OCI-LY3 (cell line): ENCODE data around the gene FUBP1.
A peak's percentile ranks its signal among the peaks of the same experiment; 100 is the strongest.

Experiments
- H2AFZ ChIP-seq: fragments of 200-600, 300-600 bp; shearing (Covaris generic); 2 replicates; pipeline ENCODE4 v1.6.0; 2014; ENCODE audit warnings: antibody characterized with exemption, low read depth, low read length
- H3K27ac ChIP-seq: fragments of 200-600, 300-600 bp; sonication (generic); 2 replicates; pipeline ENCODE4 v1.5.1; 2014; ENCODE audit warnings: mild to moderate bottlenecking, low read length, moderate library complexity, mixed read lengths
- H3K27me3 ChIP-seq: fragments of 200-600, 300-600 bp; sonication (generic); 2 replicates; pipeline ENCODE4 v1.6.1; 2014; ENCODE audit warnings: low read depth, low read length, mixed read lengths
- H3K36me3 ChIP-seq: fragments of 200-600, 300-600 bp; sonication (generic); replicated peaks from 2 replicates; pipeline ENCODE3; 2014; ENCODE audit warnings: low read depth, low read length, mixed read lengths
- H3K4me1 ChIP-seq: fragments of 300-600, 200-600 bp; sonication (generic); 2 replicates; pipeline ENCODE4 v1.6.1; 2014; ENCODE audit warnings: low read length, mixed read lengths
- H3K4me2 ChIP-seq: fragments of 200-600, 300-600 bp; sonication (generic); 2 replicates; pipeline ENCODE4 v1.6.1; 2014; ENCODE audit warnings: low read length, mixed read lengths
- H3K4me3 ChIP-seq: fragments of 300-600, 200-600 bp; sonication (generic); 2 replicates; pipeline ENCODE4 v1.5.1; 2014; ENCODE audit warnings: antibody characterized with exemption, mild to moderate bottlenecking, low read length, moderate library complexity
- H3K79me2 ChIP-seq: fragments of 300-600, 200-600 bp; shearing (Covaris generic); 2 replicates; pipeline ENCODE4 v1.6.1; 2014; ENCODE audit warnings: mild to moderate bottlenecking, low read length, mixed read lengths
- H3K9ac ChIP-seq: fragments of 300-600, 200-600 bp; shearing (Covaris generic); 2 replicates; pipeline ENCODE4 v1.6.0; 2014; ENCODE audit warnings: mild to moderate bottlenecking, low read length, moderate library complexity
- H3K9me3 ChIP-seq: fragments of 200-600, 300-600 bp; shearing (Covaris generic); 2 replicates; pipeline ENCODE4 v1.6.1; 2014; ENCODE audit warnings: low read length, mixed read lengths; ENCODE audit not compliant: insufficient read depth
- H4K20me1 ChIP-seq: fragments of 200-600, 300-600 bp; sonication (generic); 2 replicates; pipeline ENCODE4 v1.6.1; 2016; ENCODE audit warnings: low read length, mixed read lengths; ENCODE audit not compliant: insufficient read depth
- EZH2phosphoT487 ChIP-seq: fragments of 200-600 bp; shearing (Covaris generic); IDR thresholded peaks from 2 replicates; pipeline ENCODE4 v1.6.1; 2018; ENCODE audit warnings: antibody characterized with exemption, mixed run types, low read depth
- TF ChIP-seq, protein P1 (sequence below): fragments of 200-600, 300-600 bp; sonication (generic); IDR thresholded peaks from 2 replicates; pipeline ENCODE4 v1.5.1; 2014; ENCODE audit warnings: antibody characterized with exemption, low read length, low read depth

The FUBP1 gene

DNA sequence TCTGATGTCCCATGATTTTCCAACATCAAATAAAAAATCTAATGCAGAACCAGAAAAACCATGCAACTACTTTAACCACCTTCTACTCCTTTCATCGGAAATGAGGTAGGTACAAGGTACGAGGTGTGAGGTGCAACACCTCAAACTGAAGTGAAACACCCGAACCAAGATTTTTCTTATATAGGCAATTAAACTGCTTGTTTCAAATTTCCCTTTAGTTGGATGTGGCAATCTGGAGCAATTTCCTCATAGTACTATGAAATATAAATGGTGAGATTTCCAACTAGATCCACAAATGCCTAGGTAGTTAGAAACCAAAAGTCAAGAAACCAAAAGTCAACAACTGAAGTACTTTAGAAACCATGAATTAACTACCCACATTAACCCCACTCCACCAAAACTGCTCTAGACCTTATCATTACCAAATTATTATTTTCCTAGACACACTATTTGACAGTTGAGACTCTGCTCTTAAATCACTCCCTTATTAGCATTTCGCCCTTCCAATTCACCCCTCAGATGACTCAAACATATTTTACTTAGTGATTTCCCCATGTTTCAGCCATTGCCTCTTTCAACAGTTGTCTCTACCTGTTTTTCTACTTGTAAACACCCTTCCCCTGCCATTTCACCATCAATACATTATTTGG, 37.8 kb downstream of the FUBP1 start:
- TF ChIP-seq, protein P1, sequence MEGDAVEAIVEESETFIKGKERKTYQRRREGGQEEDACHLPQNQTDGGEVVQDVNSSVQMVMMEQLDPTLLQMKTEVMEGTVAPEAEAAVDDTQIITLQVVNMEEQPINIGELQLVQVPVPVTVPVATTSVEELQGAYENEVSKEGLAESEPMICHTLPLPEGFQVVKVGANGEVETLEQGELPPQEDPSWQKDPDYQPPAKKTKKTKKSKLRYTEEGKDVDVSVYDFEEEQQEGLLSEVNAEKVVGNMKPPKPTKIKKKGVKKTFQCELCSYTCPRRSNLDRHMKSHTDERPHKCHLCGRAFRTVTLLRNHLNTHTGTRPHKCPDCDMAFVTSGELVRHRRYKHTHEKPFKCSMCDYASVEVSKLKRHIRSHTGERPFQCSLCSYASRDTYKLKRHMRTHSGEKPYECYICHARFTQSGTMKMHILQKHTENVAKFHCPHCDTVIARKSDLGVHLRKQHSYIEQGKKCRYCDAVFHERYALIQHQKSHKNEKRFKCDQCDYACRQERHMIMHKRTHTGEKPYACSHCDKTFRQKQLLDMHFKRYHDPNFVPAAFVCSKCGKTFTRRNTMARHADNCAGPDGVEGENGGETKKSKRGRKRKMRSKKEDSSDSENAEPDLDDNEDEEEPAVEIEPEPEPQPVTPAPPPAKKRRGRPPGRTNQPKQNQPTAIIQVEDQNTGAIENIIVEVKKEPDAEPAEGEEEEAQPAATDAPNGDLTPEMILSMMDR: no peak
- no peak for TF ChIP-seq EZH2phosphoT487
- Histone ChIP-seq H3K4me2 (no peak overlapping the region), H3K79me2 (no peaks in the 10 kb centered on the region), H3K4me1 (no peaks in the 10 kb centered on the region), H3K4me3 (no peak overlapping the region), H4K20me1 (no peaks in the 10 kb centered on the region), H2AFZ (no peak overlapping the region), H3K9me3 (no peaks in the 10 kb centered on the region), H3K27ac (no peak overlapping the region), H3K9ac (no peak overlapping the region), H3K27me3 (no peaks in the 10 kb centered on the region), H3K36me3 (peaks cover 16% of the 10 kb centered on the region)

DNA sequence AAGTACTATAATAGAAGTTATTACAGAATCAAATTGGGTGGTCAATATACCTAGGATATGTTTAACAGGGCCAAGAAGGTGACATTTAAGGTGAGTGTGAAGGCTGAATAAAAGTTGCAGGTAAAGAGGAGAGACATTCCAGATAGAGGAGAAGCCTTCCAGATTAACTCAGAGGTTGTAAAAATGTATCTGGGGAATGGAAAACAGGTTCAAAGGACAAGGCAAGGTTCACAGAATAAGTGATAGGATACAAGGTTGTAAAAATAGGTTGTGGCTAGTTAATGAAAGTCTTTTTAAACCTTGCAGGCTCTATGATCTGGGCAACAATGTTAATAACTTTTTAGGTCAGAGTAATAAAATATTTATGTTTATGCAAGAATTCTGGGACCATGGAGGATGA, 40.2 kb downstream of the FUBP1 start:
- Histone ChIP-seq H3K9ac (no peak overlapping the region), H3K79me2 (no peaks in the 10 kb centered on the region), H2AFZ (no peak overlapping the region), H3K27ac (no peak overlapping the region), H3K4me3 (no peak overlapping the region), H3K4me2 (no peak overlapping the region), H3K4me1 (no peaks in the 10 kb centered on the region), H3K27me3 (no peaks in the 10 kb centered on the region), H3K9me3 (no peaks in the 10 kb centered on the region), H4K20me1 (no peaks in the 10 kb centered on the region), H3K36me3 (peaks cover 5% of the 10 kb centered on the region)
- TF ChIP-seq EZH2phosphoT487: no peak

DNA sequence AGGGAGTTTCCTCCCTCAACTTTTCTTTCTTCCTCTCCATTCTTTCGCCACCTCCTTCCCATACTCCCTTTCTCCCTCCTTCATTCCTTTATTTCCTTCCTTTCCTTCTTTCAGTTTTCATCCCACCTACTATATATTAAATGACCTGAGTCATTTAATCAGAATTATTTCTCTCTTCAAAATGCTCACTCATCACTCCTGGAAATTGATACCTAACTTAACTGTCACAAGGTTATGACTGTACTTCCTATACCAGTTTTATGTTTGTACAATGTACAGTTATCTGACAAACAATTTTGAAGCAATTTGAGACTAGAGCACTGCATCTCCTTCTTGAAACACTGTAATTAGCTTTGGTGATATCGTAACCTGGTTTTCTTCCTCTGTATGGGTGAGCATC, 49.1 kb downstream of the FUBP1 start:
- Histone ChIP-seq H3K36me3 (no peaks in the 10 kb centered on the region), H3K79me2 (no peaks in the 10 kb centered on the region), H3K4me1 (peaks cover 18% of the 10 kb centered on the region), H3K4me3 (no peak overlapping the region), H2AFZ (no peak overlapping the region), H3K4me2 (no peak overlapping the region), H4K20me1 (no peaks in the 10 kb centered on the region), H3K27ac (no peak overlapping the region), H3K27me3 (no peaks in the 10 kb centered on the region), H3K9me3 (no peaks in the 10 kb centered on the region), H3K9ac (no peak overlapping the region)
- no peak for TF ChIP-seq EZH2phosphoT487
- TF ChIP-seq, protein P1: no peak

DNA sequence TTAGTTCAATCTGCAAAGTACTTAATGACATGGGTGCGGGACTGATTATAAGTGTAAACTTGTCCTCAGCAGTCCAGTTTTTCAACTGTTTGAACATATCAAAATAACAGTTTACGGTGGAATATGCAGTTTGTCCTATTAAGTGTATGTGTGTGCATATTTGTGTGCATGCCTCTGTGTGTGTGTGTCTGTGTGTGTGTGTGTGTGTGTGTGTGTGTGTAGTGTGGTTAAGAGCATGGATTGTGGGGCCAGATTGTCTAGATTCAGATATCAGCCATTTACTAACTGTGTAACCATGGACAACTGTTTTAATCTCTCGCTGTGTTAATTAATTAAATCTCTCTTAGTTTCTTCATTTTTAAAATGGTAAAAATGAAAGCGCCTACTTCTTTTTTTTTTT, 51.5 kb downstream of the FUBP1 start:
- Histone ChIP-seq H2AFZ (no peak overlapping the region), H3K4me1 (peaks cover 18% of the 10 kb centered on the region), H3K4me2 (peak overlapping the region; percentile 57), H4K20me1 (no peaks in the 10 kb centered on the region), H3K79me2 (no peaks in the 10 kb centered on the region), H3K9ac (peak overlapping the region; percentile 17; the same call in 1 of the 2 replicates), H3K4me3 (peak overlapping the region; percentile 64), H3K36me3 (no peaks in the 10 kb centered on the region), H3K9me3 (no peaks in the 10 kb centered on the region), H3K27ac (no peak overlapping the region), H3K27me3 (no peaks in the 10 kb centered on the region)
- TF ChIP-seq, protein P1: no peak
- no peak for TF ChIP-seq EZH2phosphoT487
